Measurements from ENCODE around the gene C2orf72.
"Not testable (repeated sequence)": the region's sequence is repeated elsewhere in the genome, so short reads cannot be mapped to it uniquely, and the experiment has no call there.

Gene C2orf72

GRCh38 chr2:231046916-231047273 is 9.6 kb downstream of the C2orf72 start:
- DNase-seq (ENCODE audit: low read depth): no peak

- DNase-seq (ENCODE audit: low read depth): no peak
Measured at GRCh38 chr2:231047274-231047922, 10.1 kb downstream of the C2orf72 start.

GRCh38 chr2:231047923-231048915 is 10.9 kb downstream of the C2orf72 start:
- DNase-seq (ENCODE audit: low read depth): no peak

GRCh38 chr2:231049286-231050017 is 12.1 kb downstream of the C2orf72 start:
- DNase-seq (ENCODE audit: low read depth): no peak

GRCh38 chr2:231050018-231050901 is 12.9 kb downstream of the C2orf72 start:
- DNase-seq (ENCODE audit: low read depth): no peak

GRCh38 chr2:231051116-231051515 is 13.8 kb downstream of the C2orf72 start:
- DNase-seq (ENCODE audit: low read depth): no peak

GRCh38 chr2:231052494-231053451 is 15.4 kb downstream of the C2orf72 start:
- DNase-seq (ENCODE audit: low read depth): peak; percentile 60

- no peak for DNase-seq (ENCODE audit: low read depth)
Measured at GRCh38 chr2:231053846-231054245, 16.5 kb downstream of the C2orf72 start.

- peak; percentile 87 for DNase-seq (ENCODE audit: low read depth)
Measured at GRCh38 chr2:231056453-231057416, 19.4 kb downstream of the C2orf72 start, which contains the start of gene PSMD1. PSMD1 (plus strand) TSS chr2:231056867; CDS start chr2:231057026, 159 bp downstream.

GRCh38 chr2:231057590-231057989 is 20.3 kb downstream of the C2orf72 start:
- no peak for DNase-seq (ENCODE audit: low read depth)

GRCh38 chr2:231058761-231059550 is 21.6 kb downstream of the C2orf72 start:
- DNase-seq (ENCODE audit: low read depth): no peak

- DNase-seq (ENCODE audit: low read depth): no peak
Measured at GRCh38 chr2:231059756-231060155, 22.4 kb downstream of the C2orf72 start.

GRCh38 chr2:231062776-231063175 is 25.5 kb downstream of the C2orf72 start:
- DNase-seq (ENCODE audit: low read depth): no peak

- DNase-seq (ENCODE audit: low read depth): no peak
Measured at GRCh38 chr2:231063347-231063746, 26.0 kb downstream of the C2orf72 start.

- DNase-seq (ENCODE audit: low read depth): no peak
Measured at GRCh38 chr2:231065966-231066365, 28.6 kb downstream of the C2orf72 start.

- DNase-seq (ENCODE audit: low read depth): not testable (repeated sequence)
Measured at GRCh38 chr2:231067531-231067930, 30.2 kb downstream of the C2orf72 start.

- no peak for DNase-seq (ENCODE audit: low read depth)
Measured at GRCh38 chr2:231068525-231069222, 31.4 kb downstream of the C2orf72 start.

All from stimulated activated CD8-positive, alpha-beta memory T cell treated with anti-CD3 and anti-CD28 coated beads, Interleukin-7, amount 100 ng/mL, for 24 hours (primary cell).